ENCODE results near the gene RELCH.

- TF ChIP-seq CTCF (IDR thresholded peaks at IDR 0.05) (no peak), POLR2A (IDR thresholded peaks at IDR 0.05) (no peak)
Observed at GRCh38 chr18:62179213-62179612, 7.8 kb upstream of the RELCH start.

Measured in uterus (tissue), 2 donors.